Retinal pigment epithelial cell (primary cell): ENCODE measurements around the gene NAGLU.

ENCODE experiments used
- DNase-seq: peaks from one replicate; pipeline ENCODE4 v3.0.0-alpha.2; 2010; ENCODE audit warnings: low read depth
- H3K4me3 ChIP-seq: 2 replicates; pipeline ENCODE4 v1.5.1; 2011; ENCODE audit warnings: mild to moderate bottlenecking, low read length, control low read depth, moderate library complexity
- CTCF ChIP-seq: conservative IDR thresholded peaks from 2 replicates; pipeline ENCODE4 v1.5.1; 2011; ENCODE audit warnings: low read depth, low read length, control low read depth, inconsistent platforms

Gene NAGLU

GRCh38 chr17:42566883-42567573 is 31.0 kb downstream of the NAGLU start, which contains the start of gene MLX:
MLX (plus strand) TSS chr17:42567100; CDS start chr17:42567125, 25 bp downstream.
- peak within 1 kb of the TSS; percentile 83 for H3K4me3 ChIP-seq
- DNase-seq: no peak
- no peak for TF ChIP-seq CTCF

- DNase-seq: no peak
- H3K4me3 ChIP-seq: no peak overlapping the region
- no peak for TF ChIP-seq CTCF
Measured at GRCh38 chr17:42568341-42569111, 32.5 kb downstream of the NAGLU start.

GRCh38 chr17:42571435-42572225 is 35.6 kb downstream of the NAGLU start:
- no peak for TF ChIP-seq CTCF
- no peak for DNase-seq
- H3K4me3 ChIP-seq: no peak overlapping the region

GRCh38 chr17:42573095-42573494 is 37.1 kb downstream of the NAGLU start:
- TF ChIP-seq CTCF: no peak
- no peak overlapping the region for H3K4me3 ChIP-seq

GRCh38 chr17:42574463-42574862 is 38.4 kb downstream of the NAGLU start:
- TF ChIP-seq CTCF: no peak
- DNase-seq: no peak
- no peak overlapping the region for H3K4me3 ChIP-seq

More at GRCh38 chr17:42573095-42573494, 37.1 kb downstream of the NAGLU start:
- no peak for DNase-seq

GRCh38 chr17:42577140-42577531 is 41.1 kb downstream of the NAGLU start:
- TF ChIP-seq CTCF: no peak
- DNase-seq: no peak
- peak overlapping the region; percentile 66 for H3K4me3 ChIP-seq
